ENCODE measurements around the gene CHIT1. TPM values are rescaled to one million over a fixed set of nuclear protein-coding genes. Genes with fewer than 3 reads are reported as not detected.
"Not testable (repeated sequence)": the region's sequence is repeated elsewhere in the genome, so short reads cannot be mapped to it uniquely, and the experiment has no call there.

The CHIT1 gene
- total RNA-seq, 2 donors from 2014 or later, result 2.8 to 6.7 TPM

- no peak for ATAC-seq (replicated peaks)
- H3K36me3 Mint-ChIP-seq (ENCODE audit: low read depth), result no peaks in the 10 kb centered on the region
- H3K4me1 Mint-ChIP-seq, result no peaks in the 10 kb centered on the region
- H3K9me3 Mint-ChIP-seq, result peaks cover 4% of the 10 kb centered on the region
- no peak overlapping the region for H3K27ac Mint-ChIP-seq
- peaks cover 32% of the 10 kb centered on the region for H3K27me3 Mint-ChIP-seq
- no peak overlapping the region for H3K4me3 Mint-ChIP-seq
Observed at GRCh38 chr1:203244776-203245175, 15.3 kb upstream of the CHIT1 start.

GRCh38 chr1:203241708-203242107 is 12.2 kb upstream of the CHIT1 start:
- not testable (repeated sequence) for H3K4me3 Mint-ChIP-seq, H3K27ac Mint-ChIP-seq, H3K4me1 Mint-ChIP-seq

GRCh38 chr1:203239526-203240305 is 10.2 kb upstream of the CHIT1 start:
- peaks cover 37% of the 10 kb centered on the region for H3K27me3 Mint-ChIP-seq
- peaks cover 17% of the 10 kb centered on the region for H3K9me3 Mint-ChIP-seq
- H3K27ac Mint-ChIP-seq, result no peak overlapping the region
- no peaks in the 10 kb centered on the region for H3K4me1 Mint-ChIP-seq
- H3K4me3 Mint-ChIP-seq, result no peak overlapping the region
- H3K36me3 Mint-ChIP-seq (ENCODE audit: low read depth), result no peaks in the 10 kb centered on the region
- no peak for ATAC-seq (replicated peaks)

More at GRCh38 chr1:203241708-203242107, 12.2 kb upstream of the CHIT1 start:
- H3K27me3 Mint-ChIP-seq, result peaks cover 35% of the 10 kb centered on the region
- ATAC-seq (replicated peaks); H3K9me3 Mint-ChIP-seq; H3K36me3 Mint-ChIP-seq (ENCODE audit: low read depth): not testable (repeated sequence)

GRCh38 chr1:203239081-203239480 is 9.6 kb upstream of the CHIT1 start:
- ATAC-seq (replicated peaks), result no peak
- H3K36me3 Mint-ChIP-seq (ENCODE audit: low read depth), result no peaks in the 10 kb centered on the region
- H3K9me3 Mint-ChIP-seq, result peaks cover 22% of the 10 kb centered on the region
- H3K27ac Mint-ChIP-seq, result no peak overlapping the region
- no peak overlapping the region for H3K4me3 Mint-ChIP-seq
- no peaks in the 10 kb centered on the region for H3K4me1 Mint-ChIP-seq
- peaks cover 37% of the 10 kb centered on the region for H3K27me3 Mint-ChIP-seq

- no peak for ATAC-seq (replicated peaks)
- Mint-ChIP-seq H3K27ac (no peak overlapping the region), H3K4me1 (no peaks in the 10 kb centered on the region), H3K9me3 (peaks cover 26% of the 10 kb centered on the region), H3K4me3 (no peak overlapping the region), H3K36me3 (ENCODE audit: low read depth) (no peaks in the 10 kb centered on the region), H3K27me3 (peaks cover 38% of the 10 kb centered on the region)
Observed at GRCh38 chr1:203238535-203238934, 9.1 kb upstream of the CHIT1 start.

- not testable (repeated sequence) for H3K36me3 Mint-ChIP-seq (ENCODE audit: low read depth); H3K4me1 Mint-ChIP-seq; ATAC-seq (replicated peaks); H3K27ac Mint-ChIP-seq; H3K4me3 Mint-ChIP-seq
- H3K27me3 Mint-ChIP-seq, result peaks cover 36% of the 10 kb centered on the region
- peaks cover 26% of the 10 kb centered on the region for H3K9me3 Mint-ChIP-seq
Observed at GRCh38 chr1:203234901-203235300, 5.4 kb upstream of the CHIT1 start.

GRCh38 chr1:203228670-203229069 is 803 bp downstream of the CHIT1 start:
- no peak for ATAC-seq (replicated peaks)
- H3K9me3 Mint-ChIP-seq, result no peaks in the 10 kb centered on the region
- H3K27me3 Mint-ChIP-seq, result peaks cover 22% of the 10 kb centered on the region
- no peaks in the 10 kb centered on the region for H3K36me3 Mint-ChIP-seq (ENCODE audit: low read depth)
- no peak overlapping the region for H3K4me3 Mint-ChIP-seq
- H3K4me1 Mint-ChIP-seq, result no peaks in the 10 kb centered on the region
- no peak overlapping the region for H3K27ac Mint-ChIP-seq

- Mint-ChIP-seq H3K36me3 (ENCODE audit: low read depth) (no peaks in the 10 kb centered on the region), H3K4me1 (no peaks in the 10 kb centered on the region), H3K9me3 (no peaks in the 10 kb centered on the region), H3K27ac (no peak overlapping the region), H3K4me3 (no peak overlapping the region), H3K27me3 (peaks cover 16% of the 10 kb centered on the region)
- ATAC-seq (replicated peaks), result no peak
Observed at GRCh38 chr1:203227371-203228083, 1.9 kb downstream of the CHIT1 start.

- Mint-ChIP-seq H3K36me3 (ENCODE audit: low read depth) (no peaks in the 10 kb centered on the region), H3K4me1 (no peaks in the 10 kb centered on the region), H3K9me3 (no peaks in the 10 kb centered on the region), H3K27me3 (peaks cover 9% of the 10 kb centered on the region), H3K27ac (no peak overlapping the region), H3K4me3 (no peak overlapping the region)
- no peak for ATAC-seq (replicated peaks)
Observed at GRCh38 chr1:203225071-203225470, 4.4 kb downstream of the CHIT1 start.

- ATAC-seq (replicated peaks), result no peak
- H3K9me3 Mint-ChIP-seq, result no peaks in the 10 kb centered on the region
- peaks cover 11% of the 10 kb centered on the region for H3K27me3 Mint-ChIP-seq
- no peaks in the 10 kb centered on the region for H3K36me3 Mint-ChIP-seq (ENCODE audit: low read depth)
- H3K4me3 Mint-ChIP-seq, result no peak overlapping the region
- no peak overlapping the region for H3K27ac Mint-ChIP-seq
- H3K4me1 Mint-ChIP-seq, result no peaks in the 10 kb centered on the region
Observed at GRCh38 chr1:203223012-203223775, 6.3 kb downstream of the CHIT1 start.

- no peaks in the 10 kb centered on the region for H3K9me3 Mint-ChIP-seq
- H3K4me1 Mint-ChIP-seq, result no peaks in the 10 kb centered on the region
- H3K27me3 Mint-ChIP-seq, result peaks cover 4% of the 10 kb centered on the region
- H3K27ac Mint-ChIP-seq, result no peak overlapping the region
- no peak overlapping the region for H3K4me3 Mint-ChIP-seq
- ATAC-seq (replicated peaks), result no peak
- no peaks in the 10 kb centered on the region for H3K36me3 Mint-ChIP-seq (ENCODE audit: low read depth)
Observed at GRCh38 chr1:203219934-203220333, 9.5 kb downstream of the CHIT1 start.

GRCh38 chr1:203219171-203219570 is 10.3 kb downstream of the CHIT1 start:
- Mint-ChIP-seq H3K27ac (no peak overlapping the region), H3K9me3 (no peaks in the 10 kb centered on the region), H3K36me3 (ENCODE audit: low read depth) (no peaks in the 10 kb centered on the region), H3K4me3 (no peak overlapping the region), H3K27me3 (peaks cover 4% of the 10 kb centered on the region), H3K4me1 (no peaks in the 10 kb centered on the region)
- ATAC-seq (replicated peaks), result no peak

GRCh38 chr1:203217668-203218067 is 11.8 kb downstream of the CHIT1 start:
- H3K4me3 Mint-ChIP-seq, result no peak overlapping the region
- H3K27me3 Mint-ChIP-seq, result peaks cover 4% of the 10 kb centered on the region
- no peaks in the 10 kb centered on the region for H3K36me3 Mint-ChIP-seq (ENCODE audit: low read depth)
- H3K27ac Mint-ChIP-seq, result no peak overlapping the region
- H3K9me3 Mint-ChIP-seq, result no peaks in the 10 kb centered on the region
- H3K4me1 Mint-ChIP-seq, result no peaks in the 10 kb centered on the region
- ATAC-seq (replicated peaks), result no peak

GRCh38 chr1:203217139-203217655 is 12.3 kb downstream of the CHIT1 start:
- no peak overlapping the region for H3K27ac Mint-ChIP-seq
- no peaks in the 10 kb centered on the region for H3K4me1 Mint-ChIP-seq
- no peaks in the 10 kb centered on the region for H3K36me3 Mint-ChIP-seq (ENCODE audit: low read depth)

More at GRCh38 chr1:203217139-203217655, 12.3 kb downstream of the CHIT1 start:
- Mint-ChIP-seq H3K4me3 (no peak overlapping the region), H3K27me3 (peaks cover 4% of the 10 kb centered on the region), H3K9me3 (no peaks in the 10 kb centered on the region)
- no peak for ATAC-seq (replicated peaks)

Measured in activated T-helper 17 cell treated with anti-CD3 and anti-CD28 coated beads, Interleukin-2, amount 50 U/mL, for 72 hours (primary cell).